HFFc6 (cell line): ENCODE data around the gene ABHD3. TPM values are rescaled to one million over a fixed set of nuclear protein-coding genes. Genes with fewer than 3 reads are reported as not detected.
"Not testable (repeated sequence)": the region's sequence is repeated elsewhere in the genome, so short reads cannot be mapped to it uniquely, and the experiment has no call there.

Experiments used
- DNase-seq: peaks from one replicate; pipeline ENCODE4 v3.0.0-alpha.2; 2018
- H3K27ac Mint-ChIP-seq: 2 replicates; pipeline ENCODE4 v1.8.0; 2020; ENCODE audit warnings: mild to moderate bottlenecking, mixed read lengths
- H3K27me3 Mint-ChIP-seq: 2 replicates; pipeline ENCODE4 v1.8.0; 2021; ENCODE audit warnings: mild to moderate bottlenecking, moderate library complexity, mixed read lengths; ENCODE audit not compliant: insufficient read depth
- H3K36me3 Mint-ChIP-seq: 2 replicates; pipeline ENCODE4 v1.8.0; 2021; ENCODE audit warnings: low read depth, mixed read lengths
- H3K4me1 Mint-ChIP-seq: 2 replicates; pipeline ENCODE4 v1.8.0; 2020; ENCODE audit warnings: low read depth, mixed read lengths
- H3K4me3 Mint-ChIP-seq: 2 replicates; pipeline ENCODE4 v1.8.0; 2020; ENCODE audit warnings: mild to moderate bottlenecking, moderate library complexity, mixed read lengths
- H3K9me3 Mint-ChIP-seq: 2 replicates; pipeline ENCODE4 v1.8.0; 2020; ENCODE audit warnings: mild to moderate bottlenecking, mixed read lengths
- CTCF ChIP-seq: fragments of 200-600 bp; sonication (generic); IDR thresholded peaks from 2 replicates; pipeline ENCODE4 v1.5.0; 2021; ENCODE audit warnings: antibody characterized with exemption, mild to moderate bottlenecking
- total RNA-seq, 6 experiments: library from RNA; stranded (reverse); fragmentation: NEBNext Ultra II Directional; extraction: Animal tissue kit (Norgen Biotek cat#: 25700); gene quantifications; 2 replicates in 1 of 6; 3 replicates in 5 of 6; pipeline ENCODE4 v1.2.3, GENCODE V29; 2021

Gene ABHD3
- total RNA-seq, 6 experiments from 2014 or later: 2.8 to 7.2 (median 4.7) TPM

GRCh38 chr18:21632393-21632792, 72.2 kb downstream of the ABHD3 start:
- Mint-ChIP-seq H3K27me3 (no peaks in the 10 kb centered on the region; the same call in 1 of the 2 replicates), H3K9me3 (no peaks in the 10 kb centered on the region), H3K36me3 (peaks cover 14% of the 10 kb centered on the region; the same call in 1 of the 2 replicates), H3K27ac (no peak overlapping the region), H3K4me3 (no peak overlapping the region), H3K4me1 (peaks cover 10% of the 10 kb centered on the region; the same call in 1 of the 2 replicates)
- DNase-seq: no peak
- peak; percentile 44; the same call in 1 of the 2 replicates for TF ChIP-seq CTCF

- Mint-ChIP-seq H3K4me3 (no peak overlapping the region), H3K36me3 (peaks cover 17% of the 10 kb centered on the region)
Measured at GRCh38 chr18:21629089-21629832, 75.3 kb downstream of the ABHD3 start.

GRCh38 chr18:21621640-21622039, 82.9 kb downstream of the ABHD3 start:
- H3K4me1 Mint-ChIP-seq, DNase-seq, H3K27ac Mint-ChIP-seq, H3K27me3 Mint-ChIP-seq, H3K9me3 Mint-ChIP-seq, H3K4me3 Mint-ChIP-seq: not testable (repeated sequence)
- H3K36me3 Mint-ChIP-seq: peaks cover 22% of the 10 kb centered on the region

More at GRCh38 chr18:21629089-21629832, 75.3 kb downstream of the ABHD3 start:
- Mint-ChIP-seq H3K4me1 (no peaks in the 10 kb centered on the region), H3K27me3 (no peaks in the 10 kb centered on the region; the same call in 1 of the 2 replicates), H3K9me3 (no peaks in the 10 kb centered on the region), H3K27ac (no peak overlapping the region)
- no peak for TF ChIP-seq CTCF
- no peak for DNase-seq

GRCh38 chr18:21612125-21613039, 92.2 kb downstream of the ABHD3 start, which contains the start of gene SNRPD1:
SNRPD1 (plus strand) TSS chr18:21612314; CDS start chr18:21612430, 116 bp downstream.
- no peaks in the 10 kb centered on the region for H3K9me3 Mint-ChIP-seq
- peaks cover 3% of the 10 kb centered on the region; the same call in 1 of the 2 replicates for H3K27me3 Mint-ChIP-seq
- peaks cover 16% of the 10 kb centered on the region for H3K4me1 Mint-ChIP-seq
- peaks cover 34% of the 10 kb centered on the region for H3K36me3 Mint-ChIP-seq
- peak; percentile 81 for DNase-seq
- H3K27ac Mint-ChIP-seq: peak within 1 kb of the TSS; percentile 97
- peak; percentile 95 for TF ChIP-seq CTCF
- peak within 1 kb of the TSS; percentile 96 for H3K4me3 Mint-ChIP-seq

GRCh38 chr18:21611401-21612124, 93.0 kb downstream of the ABHD3 start:
- peak overlapping the region; percentile 96 for H3K4me3 Mint-ChIP-seq
- DNase-seq, H3K27me3 Mint-ChIP-seq, H3K9me3 Mint-ChIP-seq: not testable (repeated sequence)
- peaks cover 28% of the 10 kb centered on the region for H3K36me3 Mint-ChIP-seq
- H3K4me1 Mint-ChIP-seq: peaks cover 16% of the 10 kb centered on the region
- H3K27ac Mint-ChIP-seq: peak overlapping the region; percentile 97

- Mint-ChIP-seq H3K9me3 (no peaks in the 10 kb centered on the region), H3K4me3 (no peak overlapping the region), H3K4me1 (peaks cover 5% of the 10 kb centered on the region; the same call in 1 of the 2 replicates), H3K27ac (no peak overlapping the region), H3K27me3 (no peaks in the 10 kb centered on the region), H3K36me3 (0 out of 2 replicates have a peak, but pooled peaks cover under 1% of the 10 kb centered on the region)
- DNase-seq: no peak
- TF ChIP-seq CTCF: no peak
Measured at GRCh38 chr18:21605213-21605612, 99.4 kb downstream of the ABHD3 start.
